Activated T-helper 1 cell treated with anti-CD3 and anti-CD28 coated beads, Interleukin-12 subunit alpha, Interleukin-12 subunit beta, Interleukin-2, Interleukin-4 antibody, amounts not matched to agents 30 ng/mL and 10 ng/mL and 1 ng/mL, durations not matched to agents 14 hours and 24 hours and 36 hours (primary cell): ENCODE data around the gene TMSB15A. TPM values are rescaled to one million over a fixed set of nuclear protein-coding genes. Genes with fewer than 3 reads are reported as not detected.
"Not testable (repeated sequence)": the region's sequence is repeated elsewhere in the genome, so short reads cannot be mapped to it uniquely, and the experiment has no call there.

Source experiments
- DNase-seq: peaks from one replicate; pipeline ENCODE4 v3.0.0; 2021; ENCODE audit warnings: low spot score
- H3K27ac Mint-ChIP-seq: one replicate; pipeline ENCODE4 v1.8.0; 2021; ENCODE audit warnings: mild to moderate bottlenecking, mixed read lengths
- H3K27me3 Mint-ChIP-seq: one replicate; pipeline ENCODE4 v1.8.0; 2022; ENCODE audit warnings: mild to moderate bottlenecking, moderate library complexity, mixed read lengths; ENCODE audit not compliant: insufficient read depth
- H3K36me3 Mint-ChIP-seq: one replicate; pipeline ENCODE4 v1.8.0; 2021; ENCODE audit warnings: low read depth, mixed read lengths
- H3K4me1 Mint-ChIP-seq: one replicate; pipeline ENCODE4 v1.8.0; 2021; ENCODE audit warnings: low read depth, mixed read lengths
- H3K4me3 Mint-ChIP-seq: one replicate; pipeline ENCODE4 v1.8.0; 2021; ENCODE audit warnings: mild to moderate bottlenecking, moderate library complexity, mixed read lengths
- H3K9me3 Mint-ChIP-seq: one replicate; pipeline ENCODE4 v1.8.0; 2021; ENCODE audit warnings: mixed read lengths
- intact Hi-C: fragments of 100-400 bp; cut with micrococcal nuclease; formaldehyde crosslinking; loops from one replicate; pipeline ENCODE4 v1.15.1; 2024
- total RNA-seq: library from RNA; stranded (reverse); gene quantifications from 2 replicates; pipeline ENCODE4 v1.2.3, GENCODE V29; 2022

TMSB15A gene
- total RNA-seq, result not detected in 2 replicates

DNA sequence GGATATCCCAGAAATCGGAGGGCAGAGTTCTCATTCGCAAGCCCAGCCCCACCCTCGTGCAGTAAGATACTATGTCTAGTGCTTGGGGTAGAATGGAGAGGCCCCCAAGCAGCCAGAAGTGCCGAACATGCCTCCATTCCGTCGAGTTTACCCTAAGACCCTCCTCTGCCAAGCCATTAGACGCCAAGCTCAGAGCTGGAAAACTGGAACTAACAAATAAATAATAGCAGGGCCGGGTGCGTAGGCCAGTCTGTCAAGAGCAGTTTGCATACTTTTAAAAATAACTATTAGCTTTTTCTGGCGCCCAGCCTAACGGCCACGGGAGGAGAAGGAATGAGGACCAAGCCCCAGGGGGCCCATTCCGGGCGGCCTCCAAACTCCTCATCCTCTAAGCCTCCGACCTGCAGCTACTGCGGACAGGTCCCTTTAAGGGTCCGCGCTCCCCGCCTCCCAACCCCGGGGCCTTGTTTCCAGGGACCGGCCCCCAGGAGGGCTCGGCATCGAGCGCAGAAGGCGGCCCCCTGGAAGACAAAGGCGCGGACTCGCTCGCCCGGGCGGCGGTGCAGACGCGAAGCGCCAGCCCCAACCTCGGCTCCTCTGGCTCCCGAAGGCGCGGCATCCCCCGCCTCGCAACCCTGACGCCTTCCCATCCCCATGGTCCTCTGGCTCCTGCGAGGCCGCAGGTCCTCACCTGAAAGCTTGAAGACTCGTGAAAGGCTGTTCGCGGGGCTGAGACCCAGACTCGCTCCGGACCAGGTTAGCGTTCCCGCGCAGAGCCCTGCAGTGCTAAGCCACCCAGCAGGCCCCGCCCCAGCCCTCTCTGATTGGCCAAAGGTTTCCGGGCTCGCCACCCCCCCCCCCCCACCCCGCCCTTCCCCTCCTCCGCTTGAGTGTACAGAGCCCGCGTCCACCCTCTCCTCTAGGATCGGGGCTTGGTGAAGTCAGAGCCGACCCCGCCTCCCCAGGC is at the start of gene TMSB15A:
TMSB15A (minus strand) TSS at position 765 of the 967 bp plus-strand sequence.
- intact Hi-C loops, result loop anchor here (2.0 to 10.0 kb wide), 3 partner anchors 83 to 346 kb away; partner anchors contain the start of gene ARMCX5
- Mint-ChIP-seq H3K36me3 (no peaks in the 10 kb centered on the region), H3K9me3 (no peaks in the 10 kb centered on the region), H3K4me1 (peaks cover 16% of the 10 kb centered on the region), H3K27me3 (peaks cover 23% of the 10 kb centered on the region), H3K27ac (no peak within 1 kb of the TSS), H3K4me3 (peak within 1 kb of the TSS; percentile 77)
- DNase-seq, result peak; percentile 8

DNA sequence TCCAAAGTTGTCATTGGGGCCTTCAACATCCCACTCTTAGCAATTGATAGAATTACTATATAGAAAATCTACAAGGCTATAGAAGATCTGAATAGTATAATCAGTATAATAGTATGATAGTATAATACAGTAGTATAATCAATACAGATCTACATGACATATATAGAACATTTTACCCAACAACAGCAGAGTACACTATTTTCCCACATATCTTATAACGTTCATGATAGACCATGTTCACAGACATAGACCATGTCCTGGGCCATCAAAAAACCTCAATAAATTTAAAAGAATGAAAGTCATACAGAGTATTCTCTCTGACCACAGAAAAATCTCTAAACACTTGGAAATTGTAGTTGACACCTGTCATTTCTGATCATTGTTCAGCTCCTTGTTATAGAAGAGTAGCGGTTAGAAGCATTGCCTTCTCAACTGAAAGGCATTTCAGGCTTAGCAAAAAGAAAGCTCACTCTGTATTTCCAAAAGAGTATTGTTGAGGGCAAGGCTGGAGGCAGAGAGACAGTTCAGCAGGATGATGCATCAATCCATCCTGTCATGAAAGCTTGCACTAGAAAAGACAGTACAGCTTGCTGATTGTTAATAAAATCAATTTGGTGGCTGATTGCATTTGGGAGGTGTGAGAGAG is 44.0 kb upstream of the TMSB15A start:
- H3K36me3 Mint-ChIP-seq, result no peaks in the 10 kb centered on the region
- no peak overlapping the region for H3K4me3 Mint-ChIP-seq
- H3K27me3 Mint-ChIP-seq, result peaks cover 2% of the 10 kb centered on the region
- intact Hi-C loops, result no loop called here
- H3K4me1 Mint-ChIP-seq, result no peaks in the 10 kb centered on the region
- no peak overlapping the region for H3K27ac Mint-ChIP-seq
- no peaks in the 10 kb centered on the region for H3K9me3 Mint-ChIP-seq
- no peak for DNase-seq

GRCh38 chrX:102558607-102559006 is 42.1 kb upstream of the TMSB15A start:
- intact Hi-C loops, result no loop called here
- peaks cover 5% of the 10 kb centered on the region for H3K27me3 Mint-ChIP-seq
- no peaks in the 10 kb centered on the region for H3K36me3 Mint-ChIP-seq
- H3K4me1 Mint-ChIP-seq, result no peaks in the 10 kb centered on the region
- H3K27ac Mint-ChIP-seq, result no peak overlapping the region
- DNase-seq, result no peak
- H3K9me3 Mint-ChIP-seq, result no peaks in the 10 kb centered on the region
- no peak overlapping the region for H3K4me3 Mint-ChIP-seq

GRCh38 chrX:102548231-102548630 is 31.7 kb upstream of the TMSB15A start:
- no peak overlapping the region for H3K4me3 Mint-ChIP-seq
- H3K27me3 Mint-ChIP-seq, result peaks cover 3% of the 10 kb centered on the region
- H3K4me1 Mint-ChIP-seq, result no peaks in the 10 kb centered on the region
- H3K27ac Mint-ChIP-seq, result no peak overlapping the region
- no peaks in the 10 kb centered on the region for H3K36me3 Mint-ChIP-seq
- no peaks in the 10 kb centered on the region for H3K9me3 Mint-ChIP-seq
- intact Hi-C loops, result loop anchor here (10.0 kb wide), 2 partner anchors 47 to 317 kb away; partner anchors contain the start of gene ARMCX5
- no peak for DNase-seq

DNA sequence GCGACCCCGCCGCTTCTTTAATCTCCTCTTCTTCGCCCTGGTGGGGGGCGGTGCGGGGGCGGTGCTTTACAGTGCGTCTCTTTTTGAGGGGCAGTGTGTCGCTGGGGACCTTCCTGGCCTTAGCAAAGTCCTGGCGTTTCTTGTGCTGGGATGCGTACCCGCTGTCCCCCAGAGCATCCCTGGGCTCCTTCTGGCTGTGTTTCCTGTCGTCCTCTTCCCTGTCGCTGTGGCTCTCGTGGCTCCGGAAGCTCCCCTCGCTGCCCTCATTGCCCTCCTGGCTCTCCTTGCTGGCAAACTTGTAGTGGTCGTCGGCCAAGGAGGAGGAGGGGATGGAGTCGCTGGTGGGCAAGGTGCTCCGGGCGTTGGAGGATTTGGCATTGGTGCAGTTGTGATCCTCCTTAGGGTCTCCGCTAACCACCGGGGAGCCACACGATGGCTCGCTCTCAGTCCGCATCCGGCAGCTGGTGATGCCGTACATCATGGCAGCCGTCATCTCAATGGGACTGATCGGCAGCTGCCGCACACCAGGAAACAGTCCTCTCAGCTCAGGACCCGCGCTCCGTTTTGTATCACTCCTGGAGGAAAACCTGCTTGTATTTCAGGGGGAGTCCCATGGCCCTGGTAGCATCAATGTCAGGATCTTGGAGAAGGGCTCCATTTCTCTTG is 30.4 kb upstream of the TMSB15A start:
- Mint-ChIP-seq H3K4me1 (no peaks in the 10 kb centered on the region), H3K27me3 (peaks cover 3% of the 10 kb centered on the region), H3K27ac (peak overlapping the region; percentile 34), H3K4me3 (peak overlapping the region; percentile 86), H3K36me3 (no peaks in the 10 kb centered on the region), H3K9me3 (no peaks in the 10 kb centered on the region)
- intact Hi-C loops, result loop anchor here (10.0 kb wide), 2 partner anchors 48 to 318 kb away; partner anchors contain the start of gene ARMCX5
- peak; percentile 0 for DNase-seq

- H3K36me3 Mint-ChIP-seq, H3K27me3 Mint-ChIP-seq, H3K27ac Mint-ChIP-seq, H3K4me1 Mint-ChIP-seq, DNase-seq, H3K9me3 Mint-ChIP-seq: not testable (repeated sequence)
- peak overlapping the region; percentile 86 for H3K4me3 Mint-ChIP-seq
- intact Hi-C loops, result loop anchor here (10.0 kb wide), 2 partner anchors 49 to 319 kb away; partner anchors contain the start of gene ARMCX5
Observed at GRCh38 chrX:102546175-102546574, 29.6 kb upstream of the TMSB15A start.

DNA sequence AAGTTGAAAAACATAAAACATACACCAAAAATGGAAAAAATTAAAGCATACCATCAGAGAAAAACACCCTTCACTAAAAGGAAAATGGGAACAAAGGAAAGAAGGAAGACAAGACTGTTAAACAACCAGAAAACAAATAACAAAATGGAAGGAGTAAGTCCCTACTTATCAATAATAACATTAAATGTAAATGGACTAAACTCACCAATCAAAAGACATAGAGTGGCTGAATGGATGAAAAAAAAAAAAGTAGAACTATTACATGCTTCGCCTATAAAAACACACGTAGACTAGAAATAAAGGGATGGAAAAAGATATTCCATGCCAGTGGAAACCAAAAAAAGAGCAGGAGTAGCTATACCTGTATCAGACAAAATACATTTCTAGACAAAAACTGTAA is 19.4 kb upstream of the TMSB15A start:
- Mint-ChIP-seq H3K4me1 (no peaks in the 10 kb centered on the region), H3K27ac (no peak overlapping the region), H3K9me3 (no peaks in the 10 kb centered on the region), H3K4me3 (no peak overlapping the region), H3K27me3 (peaks cover 5% of the 10 kb centered on the region), H3K36me3 (no peaks in the 10 kb centered on the region)
- intact Hi-C loops, result no loop called here
- DNase-seq, result no peak

- H3K27me3 Mint-ChIP-seq, result peaks cover 23% of the 10 kb centered on the region
- no peaks in the 10 kb centered on the region for H3K9me3 Mint-ChIP-seq
- intact Hi-C loops, result loop anchor here (2.0 to 10.0 kb wide), 3 partner anchors 81 to 345 kb away; partner anchors contain the start of gene ARMCX5
- no peak overlapping the region for H3K27ac Mint-ChIP-seq
- H3K36me3 Mint-ChIP-seq, result no peaks in the 10 kb centered on the region
- peak overlapping the region; percentile 22 for H3K4me3 Mint-ChIP-seq
- H3K4me1 Mint-ChIP-seq, result peaks cover 16% of the 10 kb centered on the region
- DNase-seq, result no peak
Observed at GRCh38 chrX:102517326-102517725, 787 bp upstream of the TMSB15A start.

DNA sequence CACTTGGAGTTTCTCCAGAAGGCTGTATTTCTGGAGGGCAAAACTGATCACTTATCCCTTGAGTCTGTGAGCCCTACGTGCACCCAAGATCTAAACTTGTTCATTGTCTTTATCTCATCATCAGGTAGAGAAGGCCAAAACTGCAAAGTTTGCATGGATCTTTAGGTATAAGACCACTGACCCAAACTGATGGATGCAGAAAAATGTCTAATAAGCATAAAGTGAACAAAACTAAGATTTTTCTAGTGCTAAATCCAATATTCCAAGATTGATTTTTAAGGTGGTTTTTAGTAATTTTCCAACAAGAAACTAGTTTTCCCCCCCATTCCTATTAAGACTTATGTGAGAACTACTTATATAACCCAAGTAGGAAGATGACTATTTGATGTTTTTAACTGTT is 2.0 kb downstream of the TMSB15A start:
- no peaks in the 10 kb centered on the region for H3K9me3 Mint-ChIP-seq
- H3K36me3 Mint-ChIP-seq, result no peaks in the 10 kb centered on the region
- no peak for DNase-seq
- H3K4me3 Mint-ChIP-seq, result no peak overlapping the region
- H3K4me1 Mint-ChIP-seq, result peaks cover 16% of the 10 kb centered on the region
- H3K27ac Mint-ChIP-seq, result no peak overlapping the region
- H3K27me3 Mint-ChIP-seq, result peaks cover 23% of the 10 kb centered on the region
- intact Hi-C loops, result loop anchor here (10.0 kb wide), 1 partner anchor 250 kb away; no protein-coding TSS in a partner anchor

DNA sequence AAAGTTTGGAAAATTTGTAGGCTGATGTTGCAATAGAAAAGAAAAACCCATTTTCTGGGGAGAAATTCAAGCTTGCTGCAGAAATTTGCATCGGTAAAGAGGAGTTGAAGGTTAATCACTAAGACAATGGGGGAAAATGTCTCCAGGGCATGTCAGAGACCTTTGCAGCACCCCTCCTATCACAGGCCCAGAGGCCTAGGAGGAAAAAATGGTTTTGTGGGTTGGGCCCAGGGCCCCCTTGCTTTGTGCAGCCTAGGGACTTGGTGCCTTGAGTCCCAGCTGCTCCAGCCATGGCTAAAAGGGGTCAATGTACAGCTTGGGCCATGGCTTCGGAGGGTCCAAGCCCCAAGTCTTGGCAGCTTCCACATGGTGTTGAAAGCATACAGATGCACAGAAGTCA is 17.8 kb downstream of the TMSB15A start:
- H3K27ac Mint-ChIP-seq, result no peak overlapping the region
- intact Hi-C loops, result no loop called here
- H3K4me3 Mint-ChIP-seq, result no peak overlapping the region
- no peaks in the 10 kb centered on the region for H3K4me1 Mint-ChIP-seq
- peaks cover 2% of the 10 kb centered on the region for H3K27me3 Mint-ChIP-seq
- no peaks in the 10 kb centered on the region for H3K9me3 Mint-ChIP-seq
- no peaks in the 10 kb centered on the region for H3K36me3 Mint-ChIP-seq
- DNase-seq, result no peak

- H3K9me3 Mint-ChIP-seq, result no peaks in the 10 kb centered on the region
- H3K4me1 Mint-ChIP-seq, result no peaks in the 10 kb centered on the region
- DNase-seq, result no peak
- H3K27ac Mint-ChIP-seq, result no peak overlapping the region
- no peak overlapping the region for H3K4me3 Mint-ChIP-seq
- H3K27me3 Mint-ChIP-seq, result no peaks in the 10 kb centered on the region
- intact Hi-C loops, result no loop called here
- no peaks in the 10 kb centered on the region for H3K36me3 Mint-ChIP-seq
Observed at GRCh38 chrX:102491766-102492165, 24.8 kb downstream of the TMSB15A start.

DNA sequence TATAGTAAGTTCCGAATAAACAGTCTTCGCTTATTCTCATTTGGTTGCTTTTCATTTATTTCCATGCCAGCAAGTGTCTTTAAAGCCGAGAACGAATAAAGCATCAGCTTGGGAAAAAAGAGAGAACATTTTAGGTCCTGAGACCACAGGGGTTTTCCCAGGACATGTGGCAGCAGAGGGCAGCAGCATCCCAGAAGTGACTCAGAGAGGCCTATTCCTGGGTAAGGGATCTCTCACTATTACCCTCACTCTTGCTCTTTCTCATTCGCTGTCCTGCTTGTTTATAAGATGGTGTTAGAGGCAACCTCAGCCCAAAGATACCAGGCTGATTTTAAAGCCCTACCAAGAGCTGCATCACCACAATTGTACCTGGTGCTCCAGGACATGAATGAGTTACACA is 37.8 kb downstream of the TMSB15A start:
- H3K27ac Mint-ChIP-seq, H3K27me3 Mint-ChIP-seq, intact Hi-C loops, H3K4me1 Mint-ChIP-seq, H3K4me3 Mint-ChIP-seq, H3K36me3 Mint-ChIP-seq, H3K9me3 Mint-ChIP-seq, DNase-seq: not testable (repeated sequence)
